ENCODE results near the gene MBNL3.
A peak's percentile ranks its signal among the peaks of the same experiment; 100 is the strongest.

The MBNL3 gene

GRCh38 chrX:132423323-132423722, 65.5 kb downstream of the MBNL3 start:
- no peak for DNase-seq (ENCODE audit: low read depth, low spot score)

- DNase-seq (ENCODE audit: low read depth, low spot score): no peak
Observed at GRCh38 chrX:132415012-132415411, 73.8 kb downstream of the MBNL3 start.

DNA sequence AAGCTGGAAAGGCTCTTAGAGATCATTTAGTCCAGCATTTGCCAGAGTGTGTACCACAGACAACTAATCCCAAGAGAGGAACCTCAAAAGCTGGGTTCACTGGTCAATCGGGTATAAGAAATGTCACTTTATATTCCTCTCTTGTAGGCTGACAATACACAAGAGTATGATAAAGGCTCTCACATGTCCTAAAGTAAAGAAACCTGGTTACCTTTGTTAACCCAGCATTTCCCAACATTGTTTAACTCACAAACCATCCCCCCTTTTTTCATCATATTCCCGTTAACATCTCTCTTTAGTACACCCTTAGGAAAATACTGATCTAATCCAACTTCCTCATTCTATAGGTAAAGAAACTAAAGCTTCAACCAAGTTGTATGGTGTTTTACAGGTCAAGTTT, 74.4 kb downstream of the MBNL3 start:
- DNase-seq (ENCODE audit: low read depth, low spot score): no peak

GRCh38 chrX:132413459-132413858, 75.4 kb downstream of the MBNL3 start:
- DNase-seq (ENCODE audit: low read depth, low spot score): no peak

DNA sequence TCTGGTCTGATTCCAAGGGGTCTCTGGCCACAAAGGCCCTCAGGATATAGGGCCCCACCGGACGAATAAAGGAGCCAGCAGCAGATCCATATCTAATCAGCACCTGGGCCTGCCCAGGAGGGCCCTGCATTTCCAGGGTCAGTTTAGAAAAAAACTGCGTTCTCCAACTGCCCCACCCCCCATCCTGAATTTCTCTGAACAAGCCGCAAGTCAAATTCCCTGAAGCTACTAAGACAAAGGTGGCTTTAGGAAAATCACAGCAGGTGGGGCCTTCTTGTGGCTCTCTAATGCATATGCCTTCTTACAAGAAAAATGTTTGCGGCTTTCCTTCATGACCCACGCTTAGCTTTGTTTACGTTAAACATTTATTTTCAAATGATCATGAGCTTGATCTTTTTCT, 76.6 kb downstream of the MBNL3 start:
- peak; percentile 5 for DNase-seq (ENCODE audit: low read depth, low spot score)

GRCh38 chrX:132411310-132411977, 77.4 kb downstream of the MBNL3 start:
- DNase-seq (ENCODE audit: low read depth, low spot score): no peak

GRCh38 chrX:132409780-132410556, 78.9 kb downstream of the MBNL3 start:
- DNase-seq (ENCODE audit: low read depth, low spot score): no peak

DNA sequence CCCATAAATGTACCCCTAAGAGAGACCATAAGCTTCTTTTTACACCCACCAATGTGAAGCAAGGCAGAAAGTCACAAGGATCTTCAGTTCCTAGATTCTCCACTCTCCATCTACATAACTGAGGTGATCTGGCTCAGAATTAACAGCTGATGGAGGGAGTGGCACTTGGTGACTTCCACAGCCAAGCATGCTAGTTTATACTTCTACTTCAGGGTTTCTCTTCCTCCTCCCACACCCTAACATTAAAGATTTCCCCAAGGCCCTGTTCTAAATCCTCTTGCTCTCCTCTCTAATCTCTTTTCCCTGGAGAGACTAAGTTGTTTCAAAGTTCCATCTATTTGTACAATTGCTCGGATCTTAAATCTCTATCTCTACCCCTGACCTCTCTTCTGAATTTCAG, 81.1 kb downstream of the MBNL3 start:
- no peak for DNase-seq (ENCODE audit: low read depth, low spot score)

DNA sequence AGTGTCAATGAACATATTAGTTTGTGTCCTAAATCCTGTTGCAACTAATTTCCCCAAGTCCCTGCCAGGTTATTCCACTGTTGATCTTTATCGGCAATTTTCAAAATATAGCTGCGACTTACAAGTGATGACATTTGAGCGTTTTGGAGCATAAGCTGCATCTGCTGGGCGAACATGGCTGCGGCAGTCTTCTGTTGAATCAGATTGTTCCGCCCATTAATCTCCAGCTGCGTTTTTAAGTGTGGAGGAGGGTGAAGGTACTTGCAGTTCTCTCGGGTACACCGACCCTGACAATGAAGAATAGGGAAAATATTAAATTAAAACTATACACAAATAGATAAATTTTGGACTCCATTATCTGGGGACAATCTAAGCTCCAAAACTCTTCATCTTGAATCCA, 82.7 kb downstream of the MBNL3 start:
- DNase-seq (ENCODE audit: low read depth, low spot score): no peak

- no peak for DNase-seq (ENCODE audit: low read depth, low spot score)
Observed at GRCh38 chrX:132404266-132404665, 84.6 kb downstream of the MBNL3 start.

DNA sequence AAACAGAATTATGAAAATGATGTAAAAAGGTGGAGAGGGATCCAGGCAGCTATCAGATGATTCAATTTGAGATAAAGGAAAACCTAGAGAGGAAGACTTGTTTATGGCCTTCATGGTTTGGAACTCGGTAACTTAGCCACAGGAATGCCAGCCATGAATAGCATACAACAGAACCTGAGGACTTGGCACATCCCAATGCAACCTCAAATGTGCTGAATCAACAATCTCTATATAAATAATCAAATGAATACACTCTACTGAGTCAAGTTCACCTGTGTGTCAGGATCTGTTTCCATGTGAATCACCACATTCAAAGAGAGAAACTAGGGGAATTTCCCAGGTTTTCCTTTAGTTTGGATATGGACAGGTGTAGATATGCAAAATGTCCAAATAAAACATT, 86.9 kb downstream of the MBNL3 start:
- DNase-seq (ENCODE audit: low read depth, low spot score): peak; percentile 69

DNA sequence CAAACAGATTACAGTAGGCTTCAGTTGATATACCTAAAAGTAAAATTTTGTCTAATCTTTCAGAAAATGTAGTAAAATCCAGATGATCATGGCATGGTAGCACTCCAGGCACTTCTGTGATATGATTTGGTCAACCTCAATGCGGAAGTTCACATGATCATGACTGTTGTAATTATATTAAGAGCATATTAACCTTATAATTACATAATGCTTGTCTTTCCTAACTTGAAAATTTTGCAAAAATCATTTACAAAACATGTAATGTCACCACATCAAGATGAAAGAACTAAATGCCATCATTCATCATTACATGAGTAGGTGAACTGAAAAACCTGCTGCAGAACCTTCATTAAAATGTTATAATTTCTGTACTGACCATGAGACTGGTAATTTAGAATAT, 88.1 kb downstream of the MBNL3 start:
- no peak for DNase-seq (ENCODE audit: low read depth, low spot score)

DNA sequence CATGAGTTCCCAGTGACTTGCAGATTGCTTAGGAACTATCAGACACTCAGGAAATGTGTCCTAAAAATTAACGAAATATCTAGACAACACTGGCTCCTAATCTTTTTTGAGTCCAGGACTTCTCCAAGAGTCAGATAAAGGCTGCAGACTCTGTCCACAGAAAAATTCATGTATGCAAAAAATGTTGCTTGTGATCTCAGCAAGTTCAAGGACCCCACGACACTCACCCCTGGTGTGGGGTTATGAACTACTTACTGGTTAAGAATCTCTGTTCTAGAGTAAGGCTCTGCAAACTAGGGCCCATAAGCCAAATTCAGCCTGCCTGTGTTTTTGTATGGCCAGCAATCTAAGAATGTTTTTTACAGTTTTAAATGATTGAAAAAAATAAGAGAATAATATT, 93.2 kb downstream of the MBNL3 start:
- DNase-seq (ENCODE audit: low read depth, low spot score): no peak

DNA sequence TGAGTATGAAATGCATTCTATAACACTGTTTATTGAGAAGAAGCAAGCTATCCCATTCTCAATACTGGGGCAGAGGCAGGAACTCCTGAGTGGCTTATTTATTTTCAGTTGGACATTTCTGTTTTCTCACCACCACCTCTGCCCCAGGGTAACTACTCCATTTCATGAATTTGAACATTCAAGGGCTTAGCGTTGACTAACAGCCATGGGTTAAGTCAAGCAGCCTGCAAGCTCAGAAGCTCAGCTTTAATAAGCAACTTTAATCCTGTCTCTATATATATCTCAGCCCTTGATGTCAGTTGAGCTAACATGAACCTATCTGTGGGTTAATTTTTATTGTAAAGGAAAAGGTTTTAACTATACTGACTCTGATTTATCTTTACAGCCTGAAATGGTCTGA, 93.8 kb downstream of the MBNL3 start:
- no peak for DNase-seq (ENCODE audit: low read depth, low spot score)

DNA sequence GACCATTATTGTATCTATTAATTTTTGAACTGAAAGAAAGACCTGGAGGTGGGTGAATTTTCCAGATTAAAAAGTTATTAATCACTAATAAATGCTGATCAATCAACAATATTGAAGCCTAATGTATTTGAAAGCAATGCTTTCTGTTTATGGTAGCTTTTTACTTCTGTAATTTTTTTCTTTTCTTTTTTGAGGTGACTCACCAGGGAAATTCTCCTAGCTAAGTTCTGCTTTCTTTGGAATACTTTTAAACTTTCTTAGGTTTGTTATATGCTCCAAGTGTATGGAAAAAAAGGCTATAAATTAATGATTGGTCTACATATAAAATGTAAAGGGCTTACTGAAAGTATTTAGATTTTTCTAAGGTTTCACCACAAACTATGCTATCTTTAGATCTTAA, 94.2 kb downstream of the MBNL3 start:
- no peak for DNase-seq (ENCODE audit: low read depth, low spot score)

DNA sequence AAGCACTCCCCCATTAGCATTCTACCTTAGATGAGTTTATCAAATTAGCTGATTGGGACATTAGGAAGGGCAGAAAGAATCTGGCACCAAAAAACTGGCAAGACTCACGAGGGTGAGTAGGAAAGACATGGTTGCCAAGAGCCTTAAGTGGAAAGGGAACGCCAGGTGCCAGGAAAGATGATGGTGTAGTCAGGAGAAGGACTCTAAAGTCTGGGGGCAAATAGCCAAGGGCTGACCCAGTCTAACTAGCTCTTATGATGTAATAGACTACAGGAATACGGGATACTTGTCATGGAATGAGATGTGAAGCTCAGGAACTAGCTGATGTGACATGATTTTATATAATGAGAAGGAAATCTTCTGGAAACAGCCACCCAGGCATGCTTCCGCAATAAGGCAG, 94.8 kb downstream of the MBNL3 start:
- DNase-seq (ENCODE audit: low read depth, low spot score): no peak

DNA sequence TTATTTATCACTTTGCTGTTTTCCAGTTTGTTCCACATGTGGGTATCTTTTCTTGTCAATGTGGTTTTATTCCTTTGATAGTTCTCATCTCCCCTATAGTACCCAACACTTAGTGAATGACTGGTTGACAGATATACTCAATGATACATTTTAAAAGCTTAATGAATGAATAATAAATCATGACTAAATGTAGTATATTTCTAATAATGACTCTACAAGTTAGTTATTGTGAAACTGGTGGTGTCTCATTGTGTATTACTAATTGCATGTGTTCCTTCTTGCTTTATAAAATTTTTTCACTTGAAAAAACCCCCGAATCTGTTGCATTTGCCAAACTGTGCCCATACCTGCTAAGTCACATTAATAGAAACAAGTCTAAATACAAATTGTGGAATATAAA, 95.4 kb downstream of the MBNL3 start:
- DNase-seq (ENCODE audit: low read depth, low spot score): no peak

DNA sequence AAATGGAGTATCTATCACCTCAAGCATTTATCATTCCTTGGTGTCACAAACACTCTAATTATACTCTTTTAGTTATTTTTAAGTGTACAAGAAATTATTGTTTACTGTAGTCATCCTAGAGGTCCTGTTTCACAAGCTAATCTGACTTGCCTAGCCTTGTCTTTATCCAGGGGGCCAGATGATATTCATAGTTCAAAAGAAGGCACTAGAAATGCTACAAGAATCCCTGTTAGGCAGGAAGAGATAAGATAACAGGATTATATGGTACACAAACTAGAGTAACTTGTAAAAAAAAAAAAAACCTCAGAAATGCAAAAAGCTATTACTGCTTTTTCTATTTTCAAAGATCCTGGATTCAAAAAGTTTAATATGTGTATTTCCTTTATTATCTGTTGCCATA, 95.8 kb downstream of the MBNL3 start:
- no peak for DNase-seq (ENCODE audit: low read depth, low spot score)

DNA sequence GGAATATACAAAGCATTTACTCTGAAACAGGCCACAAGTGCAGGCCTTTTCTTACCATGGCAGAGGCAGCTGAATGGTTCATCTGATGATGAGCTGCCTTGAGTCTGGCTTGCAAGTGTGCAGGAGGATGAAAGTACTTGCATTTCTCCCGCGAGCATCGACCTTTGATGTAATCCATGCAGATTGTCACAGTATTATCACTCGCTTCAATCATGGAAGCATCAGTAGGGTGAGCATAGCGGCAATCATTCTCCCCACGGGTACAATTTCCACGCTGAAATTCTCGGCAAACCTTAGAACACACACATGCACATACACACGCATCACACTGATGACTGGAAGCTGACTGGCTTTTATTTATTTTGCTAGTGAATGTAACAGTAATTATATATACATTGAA, 98.0 kb downstream of the MBNL3 start:
- no peak for DNase-seq (ENCODE audit: low read depth, low spot score)

DNA sequence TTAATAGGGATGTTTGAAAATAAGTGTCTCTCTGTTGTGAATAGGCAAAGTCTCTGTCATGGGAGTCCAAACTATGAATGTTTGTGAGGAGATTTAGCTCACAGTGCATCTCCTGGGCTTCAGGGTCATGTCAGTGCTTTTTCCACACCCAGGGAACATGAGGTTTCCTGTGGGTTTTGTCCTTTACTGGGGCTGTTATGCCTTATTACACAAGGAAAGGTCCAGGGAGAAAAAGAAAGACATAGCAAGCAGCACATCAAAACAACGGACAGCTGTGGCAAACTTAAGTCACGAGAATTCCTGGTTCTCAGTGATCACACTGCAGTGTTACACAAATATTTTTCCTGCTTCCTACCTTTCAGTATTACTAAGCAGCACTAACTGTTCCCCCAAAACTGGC, 99.4 kb downstream of the MBNL3 start:
- DNase-seq (ENCODE audit: low read depth, low spot score): no peak

- no peak for DNase-seq (ENCODE audit: low read depth, low spot score)
Observed at GRCh38 chrX:132388371-132388770, 100.5 kb downstream of the MBNL3 start.

- no peak for DNase-seq (ENCODE audit: low read depth, low spot score)
Observed at GRCh38 chrX:132384301-132384700, 104.5 kb downstream of the MBNL3 start.

- DNase-seq (ENCODE audit: low read depth, low spot score): no peak
Observed at GRCh38 chrX:132382068-132382467, 106.8 kb downstream of the MBNL3 start.

DNA sequence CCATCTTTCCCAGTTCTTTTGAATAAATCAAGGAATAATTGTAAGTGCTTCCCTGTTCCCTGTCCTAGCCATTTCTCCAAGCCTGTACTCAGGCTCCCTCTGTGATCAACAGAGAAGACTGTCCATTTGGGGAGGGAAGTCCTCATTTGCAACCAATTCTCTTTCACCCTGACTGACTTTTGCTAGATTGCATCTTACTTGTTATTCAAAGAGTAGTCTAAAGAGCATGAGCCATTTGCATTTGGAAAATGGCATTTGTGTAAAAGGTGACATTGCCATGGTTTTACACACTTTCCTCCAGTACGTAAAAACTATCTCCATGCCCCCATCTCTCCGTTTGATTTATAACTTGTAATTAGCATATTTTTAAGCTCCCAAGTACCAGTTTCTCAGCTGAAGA, 110.6 kb downstream of the MBNL3 start:
- no peak for DNase-seq (ENCODE audit: low read depth, low spot score)

All from astrocyte of the hippocampus (primary cell).